ENCODE measurements around the gene REPIN1.

GRCh38 chr7:150381096-150381495 is 12.5 kb downstream of the REPIN1 start:
- no peak for TF ChIP-seq CTCF (IDR thresholded peaks at IDR 0.05; ENCODE audit: low read length)
- no peak for TF ChIP-seq EZH2phosphoT487 (IDR thresholded peaks at IDR 0.05; ENCODE audit: low read length)

Measured in MM.1S (cell line).